NCI-H1694 (cell line): Measurements from ENCODE around the gene PLSCR5.

Experiments
- DNase-seq: peaks from one replicate; lab custom pipeline; 2025; lab: John Stamatoyannopoulos, UW

Gene PLSCR5

DNA sequence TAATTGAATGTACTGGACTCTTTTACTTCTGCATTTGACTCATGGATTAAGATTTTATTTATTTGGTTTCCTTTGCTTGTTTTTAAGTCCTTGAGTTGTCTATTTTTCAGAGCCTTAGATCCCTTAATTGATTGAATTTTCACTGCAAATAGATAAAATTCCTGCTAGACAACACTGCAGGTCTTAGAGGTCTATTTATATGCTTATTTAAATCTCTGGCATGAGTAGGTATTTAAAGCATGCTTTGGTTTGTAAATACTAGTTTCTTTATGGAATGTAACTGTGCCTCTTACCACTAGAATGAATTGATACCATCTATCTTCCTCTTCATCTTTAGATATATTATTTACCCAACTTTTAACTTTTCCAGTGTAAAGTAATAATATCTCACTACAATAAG, 20.0 kb downstream of the PLSCR5 start:
- no peak for DNase-seq

DNA sequence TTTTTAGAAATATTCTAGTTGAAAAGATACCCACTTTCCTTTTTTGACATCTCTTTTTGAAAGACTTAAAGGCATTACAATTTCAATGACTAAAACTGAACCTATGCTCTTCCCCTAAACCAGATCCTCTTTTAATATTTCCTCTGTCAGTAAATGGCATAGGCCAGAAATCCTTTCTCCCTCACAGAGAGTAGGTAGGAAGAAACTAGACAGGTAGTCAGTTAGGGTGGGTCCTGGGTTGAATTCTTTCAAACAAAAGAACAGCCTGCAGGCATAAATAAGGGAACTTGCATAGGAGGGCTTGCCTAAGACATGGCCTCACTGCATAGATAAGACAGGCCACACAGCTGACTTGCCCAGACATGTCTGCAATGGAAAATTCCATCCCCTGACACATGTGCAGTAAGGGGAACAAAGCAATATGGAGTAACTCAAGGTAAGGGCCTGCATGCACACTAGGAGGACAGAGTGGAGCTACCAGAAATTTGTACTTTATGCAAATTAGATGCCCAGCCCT, 23.1 kb downstream of the PLSCR5 start:
- DNase-seq: no peak

DNA sequence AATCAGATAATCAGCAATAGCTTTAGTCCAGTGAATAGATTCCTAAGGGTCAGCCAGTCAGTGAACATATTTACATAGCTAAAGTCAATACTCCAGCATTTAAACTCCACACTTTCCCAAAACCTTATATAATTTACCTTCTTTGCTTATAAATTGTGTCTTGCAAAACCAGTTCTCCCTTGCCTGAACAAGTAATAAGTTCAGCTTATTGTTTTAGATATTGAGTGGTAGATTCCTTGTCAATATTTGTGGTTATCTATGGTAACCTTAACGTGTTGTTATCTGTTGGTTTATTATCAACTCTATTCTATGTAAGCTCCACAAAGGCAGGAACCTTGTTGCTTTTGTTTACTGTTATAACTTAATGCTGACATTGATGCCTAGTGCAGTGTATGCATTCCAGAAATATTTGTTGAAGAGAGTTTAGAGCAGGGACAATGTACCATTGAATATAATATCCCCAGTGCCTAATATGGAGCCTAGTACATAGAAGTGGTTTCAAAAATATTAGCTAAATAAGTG, 24.0 kb downstream of the PLSCR5 start:
- no peak for DNase-seq

DNA sequence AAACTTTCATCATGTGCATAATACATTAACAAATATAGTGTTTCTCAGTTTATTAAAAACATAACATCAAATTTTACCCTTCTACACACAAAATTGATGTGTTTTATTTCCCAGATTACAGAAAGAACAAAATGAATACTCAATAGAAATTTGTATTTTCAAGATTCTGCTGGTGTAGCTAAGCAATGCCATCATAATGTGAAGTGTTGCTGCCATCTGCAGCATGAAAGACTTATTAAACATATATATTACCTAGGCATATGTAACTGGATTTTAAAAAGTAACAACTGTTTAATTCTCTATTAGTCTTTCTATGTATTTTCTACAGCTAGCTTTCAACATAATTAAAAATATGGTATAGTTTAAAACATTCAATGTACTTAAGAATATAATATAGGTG, 27.5 kb downstream of the PLSCR5 start:
- DNase-seq: peak; percentile 34

DNA sequence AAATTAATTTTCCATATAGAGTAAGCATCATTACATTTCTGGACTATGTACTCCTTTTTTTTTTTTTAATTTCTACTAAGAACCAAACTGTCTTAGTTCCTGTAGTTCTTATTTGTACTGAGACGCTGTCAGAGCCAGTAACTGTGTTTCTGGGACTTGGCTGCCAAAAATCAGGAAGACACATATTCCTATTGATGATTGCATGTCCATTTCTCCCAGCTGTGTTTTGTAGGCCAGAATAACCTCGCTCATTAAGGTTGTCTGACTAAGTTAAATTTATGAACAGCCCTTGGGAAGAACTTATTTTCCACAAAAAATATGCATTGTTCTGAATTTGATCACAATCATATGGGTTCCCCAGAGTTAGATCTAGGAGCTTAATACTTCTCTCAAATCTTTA, 29.5 kb downstream of the PLSCR5 start:
- no peak for DNase-seq

DNA sequence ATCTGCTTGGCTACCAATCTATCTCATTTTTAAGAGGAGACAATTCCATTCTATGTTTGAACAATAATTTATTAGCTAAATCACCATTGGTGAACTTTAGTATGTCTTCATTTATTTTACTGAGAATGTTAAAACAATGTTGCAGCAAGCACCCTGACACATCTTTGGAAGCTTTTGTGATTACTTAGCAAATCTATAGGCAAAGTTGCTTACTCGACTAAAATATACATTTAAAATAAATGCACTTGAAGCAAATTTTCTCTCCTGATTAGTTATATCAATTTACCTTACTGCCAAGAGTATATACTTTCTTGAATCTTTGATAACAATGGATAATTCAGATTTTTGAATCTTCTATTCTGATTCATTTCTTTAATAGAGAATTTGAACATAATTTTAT, 31.0 kb downstream of the PLSCR5 start:
- DNase-seq: no peak

DNA sequence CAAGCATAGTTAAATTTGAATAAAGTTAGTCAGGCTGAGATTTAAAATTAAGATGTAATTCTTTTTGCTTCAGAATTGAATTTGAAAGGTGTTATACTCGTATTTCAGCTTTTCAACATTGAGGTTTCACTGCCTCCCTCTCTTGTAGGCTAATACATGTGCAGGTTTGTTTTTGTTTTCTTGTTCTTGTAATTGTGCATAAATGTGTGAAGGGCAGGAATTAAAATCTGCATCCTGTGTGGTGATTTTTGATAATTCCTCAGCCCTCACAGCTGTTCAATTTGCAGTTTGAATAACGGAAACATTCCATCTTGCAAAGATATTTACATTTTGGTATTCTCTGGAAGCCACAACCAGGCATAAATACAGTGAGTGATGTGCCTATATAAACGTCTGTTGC, 35.8 kb downstream of the PLSCR5 start:
- no peak for DNase-seq

DNA sequence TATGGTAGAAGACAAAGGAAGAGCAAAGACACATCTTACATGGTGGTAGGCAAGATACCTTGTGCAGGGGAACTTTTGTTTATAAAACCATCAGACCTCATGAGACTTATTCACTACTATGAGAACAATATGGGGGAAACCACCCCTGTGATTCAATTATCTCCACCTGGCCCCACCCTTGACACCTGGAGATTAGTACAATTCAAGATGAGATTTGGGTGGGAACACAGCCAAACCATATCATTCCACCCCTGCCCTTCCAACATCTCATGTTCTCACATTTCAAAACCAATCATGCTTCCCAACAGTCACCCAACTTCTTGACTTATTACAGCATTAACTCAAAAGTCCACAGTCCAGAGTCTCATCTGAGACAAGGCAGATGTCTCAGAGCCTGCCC, 39.0 kb downstream of the PLSCR5 start:
- no peak for DNase-seq

DNA sequence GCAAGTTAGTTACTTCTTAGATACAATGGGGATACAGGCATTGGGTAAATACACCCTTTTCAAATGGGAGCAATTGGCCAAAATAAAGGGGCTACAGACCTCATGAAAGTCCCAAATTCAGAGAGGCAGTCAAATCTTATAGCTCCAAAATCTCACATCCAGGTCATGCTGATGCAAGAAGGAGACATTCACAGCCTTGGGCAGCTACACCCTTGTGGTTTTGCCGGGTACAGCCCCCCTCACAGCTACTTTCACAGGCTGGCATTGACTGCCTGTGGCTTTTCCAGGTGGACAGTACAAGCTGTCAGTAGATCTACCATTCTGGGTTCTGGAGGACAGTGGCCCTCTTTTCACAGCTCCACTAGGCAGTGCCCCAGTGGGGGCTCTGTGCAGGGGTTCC, 43.3 kb downstream of the PLSCR5 start:
- no peak for DNase-seq

DNA sequence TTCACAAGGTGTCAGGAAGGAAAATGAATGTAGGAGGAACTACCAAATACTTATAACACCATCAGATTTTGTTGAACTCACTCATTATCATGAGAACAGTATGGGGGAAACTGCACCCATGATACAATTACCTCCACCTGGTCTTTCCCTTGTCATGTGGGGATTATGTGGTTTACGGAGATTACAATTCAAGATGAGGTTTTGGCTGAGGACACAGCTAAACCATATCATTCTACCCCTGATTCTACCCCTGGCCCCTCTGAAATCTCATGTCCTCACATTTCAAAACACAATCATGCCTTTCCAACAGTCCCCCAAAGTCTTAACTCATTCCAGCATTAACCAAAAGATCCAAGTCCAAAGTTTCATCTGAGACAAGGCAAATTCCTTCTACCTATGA, 43.7 kb downstream of the PLSCR5 start:
- no peak for DNase-seq

DNA sequence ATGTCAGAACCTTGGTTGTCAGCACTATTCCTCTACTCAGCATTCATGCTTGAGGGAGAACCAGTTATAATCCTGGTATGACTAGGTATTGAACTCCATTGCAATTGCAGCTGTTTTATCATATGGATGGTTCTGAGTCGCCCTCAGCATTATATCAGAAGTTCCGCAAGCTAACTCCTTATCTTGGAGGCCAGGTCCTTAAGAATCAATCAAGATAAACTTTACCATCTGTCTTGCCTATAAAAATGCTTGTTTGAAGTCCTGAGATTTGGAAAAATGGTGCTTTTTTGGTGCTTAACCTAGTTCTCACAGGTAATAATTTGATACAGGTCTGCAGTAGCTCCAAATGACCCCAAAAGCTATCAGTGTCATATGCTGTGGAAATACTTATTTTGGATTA, 44.5 kb downstream of the PLSCR5 start:
- no peak for DNase-seq

DNA sequence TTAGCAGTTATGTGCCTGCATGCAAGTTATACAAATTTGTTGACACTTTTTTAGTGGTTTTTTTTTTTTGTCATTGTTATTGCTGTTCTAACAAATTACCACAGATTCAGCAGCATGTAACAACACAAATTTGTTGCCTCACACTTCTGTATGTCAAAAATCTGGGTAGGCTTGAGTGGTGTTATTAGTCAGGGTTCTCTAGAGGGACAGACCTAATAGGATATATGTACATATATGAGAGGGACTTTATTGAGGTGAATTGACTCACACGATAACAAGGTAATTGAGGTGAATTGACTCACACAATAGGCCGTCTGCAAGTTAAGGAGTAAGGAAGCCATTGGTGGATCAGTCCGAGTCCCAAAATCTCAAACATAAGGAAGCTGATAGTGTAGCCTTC, 45.8 kb downstream of the PLSCR5 start:
- DNase-seq: no peak

DNA sequence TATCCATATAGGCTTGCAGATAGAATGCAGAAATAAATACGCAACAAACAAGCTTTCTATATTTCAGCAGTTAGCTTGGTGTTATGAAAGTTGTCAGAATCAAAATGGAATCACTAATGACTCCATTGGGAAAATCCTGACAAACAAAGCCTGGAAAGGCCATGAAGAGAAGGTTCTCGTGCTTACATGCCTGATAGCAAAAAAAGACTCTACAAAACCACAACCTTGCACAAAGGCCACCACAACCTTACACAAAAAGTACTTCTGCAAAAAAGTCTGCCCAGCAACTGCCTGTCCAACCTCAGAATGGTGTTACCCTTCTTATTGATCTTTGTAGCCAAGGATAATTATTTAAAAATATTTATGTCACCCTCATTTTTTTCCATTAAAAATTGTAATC, 46.4 kb downstream of the PLSCR5 start:
- no peak for DNase-seq

DNA sequence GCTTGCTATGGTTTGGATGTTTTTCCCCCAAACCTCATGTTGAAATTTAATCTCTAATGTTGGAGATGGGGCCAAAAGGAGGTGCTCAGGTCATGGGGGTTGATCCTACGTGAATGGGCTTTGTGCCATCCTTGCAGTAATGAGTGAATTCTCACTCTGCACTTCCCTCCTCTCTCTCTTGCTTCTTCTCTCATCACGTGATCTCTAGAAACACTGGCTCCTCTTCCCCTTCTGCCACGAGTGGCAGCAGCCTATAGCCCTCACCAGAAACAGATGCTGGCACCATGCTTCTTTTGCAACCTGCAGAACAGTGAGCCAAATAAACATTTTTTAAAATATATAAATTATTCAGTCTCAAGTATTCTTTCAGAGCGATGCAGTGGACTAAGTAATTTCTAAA, 47.4 kb downstream of the PLSCR5 start:
- no peak for DNase-seq

DNA sequence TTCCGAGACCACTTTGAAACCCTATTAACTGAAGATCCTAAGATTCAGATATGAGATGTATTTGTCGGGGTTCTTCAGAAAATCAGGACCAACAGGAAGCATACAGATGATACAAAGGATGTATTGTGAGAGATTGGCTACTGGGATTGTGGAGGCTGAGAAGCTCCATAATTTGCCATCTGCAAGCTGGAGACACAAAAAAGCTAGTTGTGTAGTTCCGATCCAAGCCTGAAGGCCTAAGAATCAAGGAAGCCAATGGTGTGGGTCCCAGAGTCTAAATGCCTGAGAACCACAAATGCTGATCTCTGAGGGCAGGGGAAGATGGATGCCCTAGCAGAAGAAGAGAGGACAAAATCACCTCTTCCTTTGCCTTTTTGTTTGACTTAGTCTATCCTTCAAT, 49.8 kb downstream of the PLSCR5 start:
- no peak for DNase-seq

DNA sequence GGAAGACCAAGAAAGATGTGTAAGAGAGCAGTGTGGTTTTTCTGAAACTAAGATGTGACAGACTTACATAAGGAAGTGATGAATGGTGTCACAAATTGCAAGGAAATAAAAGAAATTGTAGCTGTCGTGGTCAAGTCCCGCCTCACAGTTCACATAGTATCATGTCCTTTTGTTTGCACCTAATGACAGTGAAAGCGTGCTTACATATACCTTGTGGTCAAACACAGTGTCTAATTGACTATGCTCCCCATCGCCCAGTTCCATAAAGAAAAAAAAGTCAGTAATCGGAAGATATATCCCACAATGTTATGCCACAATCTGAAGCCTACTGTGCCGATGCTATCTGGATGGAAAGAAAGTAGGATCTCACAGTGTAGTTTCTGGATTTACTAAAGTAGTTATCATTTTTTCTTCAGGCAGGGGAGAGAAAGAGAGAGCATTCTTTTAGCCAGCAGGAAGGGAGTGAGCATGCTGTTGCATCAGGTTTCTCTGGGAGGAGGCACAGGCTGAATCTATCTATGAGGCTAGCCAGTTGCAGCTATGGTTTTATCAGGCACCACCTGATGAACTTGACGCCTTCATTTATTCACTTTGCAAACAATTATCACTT, 50.9 kb downstream of the PLSCR5 start:
- no peak for DNase-seq

DNA sequence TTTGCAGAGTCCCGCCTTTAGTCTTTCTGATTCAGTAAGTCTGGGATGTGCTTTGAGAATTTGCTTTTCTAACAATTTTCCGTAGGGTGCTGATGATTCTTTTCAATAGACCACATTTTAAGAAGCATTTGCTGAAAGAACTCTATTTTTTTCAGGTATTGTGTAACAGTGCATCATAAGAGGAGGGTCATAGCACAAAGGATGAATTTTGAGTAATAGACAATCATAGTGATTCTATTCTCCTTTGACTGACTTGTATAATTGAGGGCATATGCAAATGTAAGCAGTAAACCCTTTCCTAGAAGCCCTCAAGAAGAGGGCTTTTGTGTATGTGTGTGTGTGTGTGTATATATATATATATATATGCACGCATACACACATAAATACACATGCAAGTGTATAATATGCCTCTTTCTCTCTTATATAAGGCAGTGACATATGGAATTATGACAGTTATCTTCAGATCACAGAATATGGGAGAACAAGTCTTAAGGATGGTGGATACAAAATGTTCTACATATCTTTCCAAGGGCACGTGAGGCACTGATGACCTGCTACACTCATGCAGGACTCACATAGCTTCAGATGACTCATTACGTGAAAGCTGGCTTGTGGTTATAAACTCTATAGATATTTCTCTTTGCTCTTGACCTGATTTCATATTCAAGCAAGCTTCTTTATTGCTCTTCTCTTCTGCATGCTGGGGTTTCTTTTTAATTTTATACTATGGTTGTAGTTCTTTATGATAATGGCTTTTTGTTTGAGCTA, 54.2 kb downstream of the PLSCR5 start:
- DNase-seq: no peak

DNA sequence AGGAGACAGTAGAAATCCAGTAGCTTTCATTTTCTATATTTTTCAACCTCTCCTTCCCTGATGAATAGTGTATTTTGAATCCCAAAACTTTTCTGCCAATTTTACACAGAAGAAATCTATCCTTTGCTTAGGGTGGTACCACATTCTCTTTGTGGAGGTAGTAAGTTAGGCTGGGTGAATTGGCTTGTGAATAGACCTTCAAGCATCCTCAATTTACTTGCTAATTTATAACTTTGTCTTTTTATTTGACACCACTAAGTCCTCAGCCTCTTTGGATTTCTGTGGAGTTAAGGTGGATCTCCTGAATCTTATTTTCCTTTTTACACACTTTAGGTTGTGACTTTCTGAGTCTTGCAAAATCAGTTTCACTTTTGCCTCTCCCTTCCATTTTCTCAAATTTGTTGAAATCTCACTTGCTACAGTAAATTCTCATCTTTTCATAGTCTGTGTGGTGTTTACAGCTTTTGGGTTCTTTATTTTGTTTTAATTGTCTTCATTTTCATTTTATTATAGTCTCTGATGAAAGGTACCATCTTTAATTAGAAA, 55.0 kb downstream of the PLSCR5 start:
- DNase-seq: no peak

DNA sequence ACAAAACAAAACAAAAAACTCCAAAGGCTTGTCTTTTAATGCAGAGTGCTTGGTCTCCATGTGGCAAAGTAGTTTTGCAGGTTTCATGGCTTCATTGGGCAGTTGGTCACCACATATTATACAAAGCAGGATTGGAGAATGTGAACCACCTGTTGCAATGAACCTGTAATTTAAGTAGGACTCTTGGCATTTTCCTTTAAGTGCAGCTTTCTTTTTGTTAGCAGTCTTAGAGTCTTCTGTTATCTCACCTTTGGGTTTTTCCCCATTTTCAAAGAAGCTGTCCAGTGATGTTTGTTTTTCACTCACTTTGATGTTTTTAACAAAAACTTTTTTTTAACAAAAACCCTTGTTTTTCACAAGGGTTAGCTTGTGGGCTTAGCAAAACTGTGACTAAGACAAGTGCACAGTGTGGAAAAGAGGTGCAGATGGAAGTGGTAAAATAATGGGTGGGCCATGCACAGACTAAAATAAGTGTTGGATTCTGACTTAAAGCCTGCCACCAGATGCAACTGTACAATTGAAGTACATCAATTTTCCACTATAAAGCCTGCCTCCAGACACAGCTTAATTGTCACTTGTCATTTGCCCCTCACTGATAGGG, 57.8 kb downstream of the PLSCR5 start:
- DNase-seq: no peak

DNA sequence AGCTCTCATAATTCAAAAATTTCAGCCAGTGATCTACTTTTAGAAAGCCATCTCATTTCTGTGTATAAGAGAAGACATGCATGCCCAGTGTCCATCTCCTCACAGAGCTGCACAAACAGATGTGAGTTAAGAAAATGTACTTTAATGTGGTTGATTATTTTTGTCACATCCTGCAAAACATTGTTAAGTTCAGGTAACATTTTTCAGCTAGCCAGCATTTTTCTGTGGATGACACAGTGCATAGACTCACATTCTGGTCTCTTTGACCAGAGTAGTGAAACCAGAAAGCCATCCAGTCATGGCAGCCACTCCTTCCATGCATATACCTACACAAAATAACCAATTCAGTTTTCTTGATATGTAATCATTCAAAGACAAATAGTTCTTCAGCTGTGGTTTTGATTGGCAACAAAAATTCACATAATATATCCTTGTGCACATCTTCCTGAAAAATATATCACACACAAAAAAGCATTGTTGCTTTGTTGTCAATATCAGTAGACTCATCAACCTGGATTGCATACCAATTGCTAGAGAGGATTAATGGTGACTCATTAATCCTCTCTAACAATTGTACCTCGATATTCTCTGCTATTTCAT, 58.7 kb downstream of the PLSCR5 start:
- no peak for DNase-seq

DNA sequence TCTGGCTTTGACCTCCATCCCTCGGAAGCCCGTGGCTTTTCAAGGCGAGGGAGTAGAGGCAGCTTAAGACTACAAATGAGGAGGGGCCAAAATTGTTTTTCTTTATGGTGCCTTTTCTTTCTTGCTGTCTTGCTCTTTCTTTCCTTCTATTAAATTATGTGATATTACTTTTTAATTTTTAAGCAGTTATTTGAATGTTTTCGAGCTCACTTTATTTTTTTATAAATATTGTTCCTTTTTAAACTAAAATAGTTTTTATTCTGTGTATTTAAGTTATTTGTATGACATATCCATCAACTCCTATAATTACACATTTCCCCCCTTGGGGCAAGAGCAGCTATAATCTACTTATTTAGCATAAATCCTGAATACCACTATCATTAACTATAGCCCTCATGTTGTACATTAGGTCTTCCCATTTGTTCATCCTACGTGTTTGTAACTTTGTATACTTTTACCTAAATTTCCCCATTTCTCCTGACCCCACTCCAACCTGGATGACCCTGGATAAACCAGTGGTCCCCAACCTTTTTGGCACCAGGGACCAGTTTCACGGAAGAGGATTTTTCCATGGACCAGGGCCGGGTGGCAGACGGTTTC, 60.1 kb downstream of the PLSCR5 start:
- no peak for DNase-seq
